NCI-H1105 treated with DMSO at 0.1 percent for 48 hours (cell line): ENCODE measurements around the gene CPTP.
A peak's percentile ranks its signal among the peaks of the same experiment; 100 is the strongest.
"Not testable (repeated sequence)": the region's sequence is repeated elsewhere in the genome, so short reads cannot be mapped to it uniquely, and the experiment has no call there.

Experiments
- DNase-seq: peaks from one replicate; lab custom pipeline; 2025; lab: John Stamatoyannopoulos, UW

Gene CPTP

DNA sequence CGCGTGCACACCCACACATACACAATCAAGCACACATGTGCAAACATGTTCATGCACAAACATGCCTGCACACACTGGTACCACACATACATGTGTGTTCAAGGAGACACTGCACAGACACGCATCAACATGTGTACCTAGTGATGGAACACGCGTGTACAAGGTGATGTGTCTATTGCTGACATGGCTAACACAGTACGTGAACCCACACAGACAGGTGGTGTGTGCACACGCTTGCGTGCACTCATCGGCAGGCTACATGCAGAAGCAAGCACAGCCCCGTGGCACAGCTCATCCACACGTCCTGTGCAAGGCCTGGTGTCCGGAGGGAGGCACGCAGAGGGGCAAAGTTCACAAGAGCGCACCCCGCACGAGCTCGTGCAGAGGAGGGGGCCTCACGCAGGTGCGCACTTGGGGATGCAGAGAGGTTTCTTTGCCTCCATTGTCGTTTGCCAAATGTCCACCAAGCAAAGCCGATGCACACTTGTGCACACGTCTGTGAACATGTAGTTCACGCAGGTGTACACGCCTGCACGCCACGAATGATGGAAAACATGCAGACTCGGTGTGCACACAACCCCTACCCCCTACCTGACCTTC, 17.8 kb upstream of the CPTP start:
- DNase-seq: no peak

DNA sequence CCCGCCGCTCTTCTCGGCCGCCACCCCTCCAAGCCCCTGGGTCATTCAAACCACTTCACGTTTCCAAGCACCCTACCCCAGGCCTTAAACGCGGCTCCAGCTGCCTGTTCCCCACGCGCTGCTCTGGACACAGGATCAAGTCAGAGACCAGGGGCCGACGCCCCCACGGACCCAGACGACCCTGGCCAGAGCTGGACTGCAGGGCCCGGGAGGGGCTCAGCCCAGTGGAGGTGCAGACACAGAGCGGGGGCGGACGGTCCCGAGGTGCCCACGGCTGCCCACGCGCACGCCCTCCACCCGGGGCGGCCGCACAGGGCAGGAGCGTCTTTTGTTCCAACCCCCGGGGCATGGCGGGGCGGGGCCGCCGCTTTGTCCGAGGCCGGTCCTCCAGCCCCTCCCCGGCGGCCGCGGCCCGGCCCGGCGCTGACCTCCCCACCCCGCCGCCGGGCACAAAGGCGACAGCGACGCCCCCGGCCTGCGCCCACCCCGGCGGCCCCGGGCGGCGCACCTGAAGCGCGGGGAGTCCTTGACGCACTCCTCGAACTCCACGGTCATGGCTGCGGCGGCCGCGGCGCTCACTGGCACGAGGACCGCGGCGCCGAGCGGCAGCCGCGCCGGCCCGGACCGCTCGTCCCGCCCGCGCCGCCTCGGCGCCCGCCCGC, 17.2 kb upstream of the CPTP start:
- no peak for DNase-seq

DNA sequence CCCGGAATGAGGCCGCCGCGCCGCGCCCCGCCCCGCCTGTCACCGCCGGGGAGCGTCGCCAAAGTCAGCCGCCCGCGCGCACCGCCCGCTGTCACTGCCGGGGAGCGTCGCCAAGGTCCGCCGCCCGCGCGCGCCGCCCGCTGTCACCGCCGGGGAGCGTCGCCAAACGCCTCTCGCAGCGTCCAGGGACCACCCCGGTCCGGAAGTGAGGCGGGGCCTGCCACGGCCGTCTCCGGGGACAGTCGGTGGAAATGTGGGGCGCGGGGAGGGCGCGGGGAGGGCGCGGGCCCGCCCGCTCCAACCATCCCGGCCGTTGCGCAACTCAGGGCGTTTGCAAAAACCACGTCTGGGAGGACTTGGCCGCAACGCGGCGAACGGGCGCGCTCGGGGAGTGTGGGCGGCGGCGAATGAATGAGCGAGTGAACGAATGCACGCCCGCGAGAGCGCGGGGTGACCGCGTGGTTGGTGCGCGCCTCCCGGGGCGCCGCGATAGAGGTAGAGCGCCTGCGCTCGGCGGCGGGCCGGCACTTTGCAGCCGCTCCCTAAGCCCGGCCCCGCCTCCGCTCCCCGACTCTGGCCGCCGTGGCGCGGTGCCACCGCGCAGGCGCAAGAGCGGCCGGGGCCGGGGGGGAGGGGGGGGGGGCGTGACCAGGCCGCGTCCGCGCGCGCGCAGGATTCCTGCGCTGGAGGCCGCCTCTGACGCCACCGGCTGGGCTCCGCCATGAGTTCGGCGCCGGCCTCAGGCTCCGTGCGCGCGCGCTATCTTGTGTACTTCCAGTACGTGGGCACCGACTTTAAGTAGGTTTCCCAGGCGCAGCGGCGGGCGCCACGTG, 16.5 kb upstream of the CPTP start, which contains the start of the genes ACAP3 and PUSL1:
Gene ACAP3 (minus strand): TSS at position 8 of the 833 bp plus-strand sequence. CDS start 115 bp downstream, outside the sequence.
Gene PUSL1 (plus strand): TSS at position 675 of the 833 bp plus-strand sequence. CDS start 47 bp downstream, at position 722.
- peak; percentile 82 for DNase-seq

DNA sequence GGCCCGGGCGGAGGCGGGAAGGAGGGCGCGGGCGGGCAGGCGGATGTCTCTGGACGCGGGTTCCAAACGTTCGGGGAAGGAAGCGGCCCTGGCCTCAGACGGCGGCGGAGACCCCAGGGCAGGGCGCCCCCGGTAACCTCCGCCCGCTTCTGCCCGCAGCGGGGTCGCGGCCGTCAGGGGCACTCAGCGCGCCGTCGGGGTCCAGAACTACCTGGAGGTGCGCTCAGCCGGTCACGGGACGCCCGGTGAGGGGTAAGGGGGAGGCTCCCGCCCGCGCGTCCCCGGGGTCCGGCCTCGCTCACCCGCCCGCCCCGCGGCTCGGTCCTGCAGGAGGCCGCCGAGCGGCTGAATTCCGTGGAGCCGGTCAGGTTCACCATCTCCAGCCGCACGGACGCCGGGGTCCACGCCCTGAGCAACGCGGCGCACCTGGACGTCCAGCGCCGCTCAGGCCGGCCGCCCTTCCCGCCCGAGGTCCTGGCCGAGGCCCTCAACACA, 15.8 kb upstream of the CPTP start:
- DNase-seq: no peak

DNA sequence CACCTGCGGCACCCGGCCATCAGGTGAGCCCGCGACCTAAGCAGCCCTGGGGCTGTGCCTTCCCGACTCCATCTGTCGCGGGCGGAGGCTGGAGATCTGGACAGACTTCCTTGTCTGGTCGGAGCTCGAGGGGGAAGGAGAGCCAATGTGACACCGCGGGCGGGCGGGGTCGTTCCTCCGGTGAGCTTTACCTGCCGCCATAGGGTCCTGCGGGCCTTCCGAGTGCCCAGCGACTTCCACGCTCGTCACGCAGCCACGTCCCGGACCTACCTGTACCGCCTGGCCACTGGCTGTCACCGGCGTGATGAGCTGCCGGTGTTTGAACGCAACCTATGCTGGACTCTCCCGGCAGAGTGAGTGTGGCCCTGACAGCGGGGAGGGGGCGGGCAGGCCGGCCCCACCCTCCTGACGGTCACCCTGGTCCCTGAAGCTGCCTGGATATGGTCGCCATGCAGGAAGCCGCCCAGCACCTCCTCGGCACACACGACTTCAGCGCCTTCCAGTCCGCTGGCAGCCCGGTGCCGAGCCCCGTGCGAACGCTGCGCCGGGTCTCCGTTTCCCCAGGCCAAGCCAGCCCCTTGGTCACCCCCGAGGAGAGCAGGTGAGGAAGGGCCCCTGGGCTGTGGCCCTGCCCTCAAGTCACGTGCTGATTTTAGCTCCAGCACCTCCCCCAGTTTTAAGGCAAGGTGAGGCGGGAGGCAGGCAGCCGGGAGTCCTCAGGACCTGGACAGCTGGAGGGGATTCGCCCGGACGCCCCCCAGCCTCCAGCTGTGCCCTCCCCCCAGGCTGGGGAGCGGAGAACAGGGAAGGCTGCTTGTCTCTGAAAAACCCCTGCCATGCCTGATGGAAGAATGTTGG, 15.1 kb upstream of the CPTP start:
- DNase-seq: peak; percentile 17

DNA sequence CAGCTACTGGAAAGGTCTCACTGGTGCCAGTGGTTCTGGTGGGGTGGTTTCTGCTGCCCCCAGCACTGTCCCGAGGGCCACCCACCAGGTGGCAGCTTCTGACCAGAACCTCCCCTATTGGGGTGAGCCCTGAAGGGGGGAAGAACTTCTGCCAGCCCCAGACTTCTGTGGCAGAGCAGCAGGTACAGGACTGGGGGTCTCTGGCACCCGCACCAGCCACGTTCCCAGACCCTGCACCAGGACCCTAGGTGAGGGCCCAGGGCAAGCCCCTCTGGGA, 14.6 kb upstream of the CPTP start:
- DNase-seq: no peak

DNA sequence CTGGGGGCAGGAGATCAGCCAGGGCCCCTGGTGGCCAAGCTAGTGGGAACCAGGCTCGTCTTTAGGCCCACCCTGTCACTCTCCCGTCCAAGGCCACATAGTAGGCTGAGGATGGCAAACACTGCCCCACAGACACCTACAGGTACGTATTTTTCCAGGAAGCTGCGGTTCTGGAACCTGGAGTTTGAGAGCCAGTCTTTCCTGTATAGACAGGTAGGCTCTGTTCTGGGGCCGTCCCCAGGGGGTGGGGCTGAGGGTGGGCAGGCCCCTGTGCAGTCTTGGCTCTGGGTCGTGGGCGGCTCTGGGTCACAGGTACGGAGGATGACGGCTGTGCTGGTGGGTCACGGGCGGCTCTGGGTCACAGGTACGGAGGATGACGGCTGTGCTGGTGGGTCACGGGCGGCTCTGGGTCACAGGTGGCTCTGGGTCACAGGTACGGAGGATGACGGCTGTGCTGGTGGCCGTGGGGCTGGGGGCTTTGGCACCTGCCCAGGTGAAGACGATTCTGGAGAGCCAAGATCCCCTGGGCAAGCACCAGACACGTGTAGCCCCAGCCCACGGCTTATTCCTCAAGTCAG, 14.0 kb upstream of the CPTP start:
- no peak for DNase-seq

DNA sequence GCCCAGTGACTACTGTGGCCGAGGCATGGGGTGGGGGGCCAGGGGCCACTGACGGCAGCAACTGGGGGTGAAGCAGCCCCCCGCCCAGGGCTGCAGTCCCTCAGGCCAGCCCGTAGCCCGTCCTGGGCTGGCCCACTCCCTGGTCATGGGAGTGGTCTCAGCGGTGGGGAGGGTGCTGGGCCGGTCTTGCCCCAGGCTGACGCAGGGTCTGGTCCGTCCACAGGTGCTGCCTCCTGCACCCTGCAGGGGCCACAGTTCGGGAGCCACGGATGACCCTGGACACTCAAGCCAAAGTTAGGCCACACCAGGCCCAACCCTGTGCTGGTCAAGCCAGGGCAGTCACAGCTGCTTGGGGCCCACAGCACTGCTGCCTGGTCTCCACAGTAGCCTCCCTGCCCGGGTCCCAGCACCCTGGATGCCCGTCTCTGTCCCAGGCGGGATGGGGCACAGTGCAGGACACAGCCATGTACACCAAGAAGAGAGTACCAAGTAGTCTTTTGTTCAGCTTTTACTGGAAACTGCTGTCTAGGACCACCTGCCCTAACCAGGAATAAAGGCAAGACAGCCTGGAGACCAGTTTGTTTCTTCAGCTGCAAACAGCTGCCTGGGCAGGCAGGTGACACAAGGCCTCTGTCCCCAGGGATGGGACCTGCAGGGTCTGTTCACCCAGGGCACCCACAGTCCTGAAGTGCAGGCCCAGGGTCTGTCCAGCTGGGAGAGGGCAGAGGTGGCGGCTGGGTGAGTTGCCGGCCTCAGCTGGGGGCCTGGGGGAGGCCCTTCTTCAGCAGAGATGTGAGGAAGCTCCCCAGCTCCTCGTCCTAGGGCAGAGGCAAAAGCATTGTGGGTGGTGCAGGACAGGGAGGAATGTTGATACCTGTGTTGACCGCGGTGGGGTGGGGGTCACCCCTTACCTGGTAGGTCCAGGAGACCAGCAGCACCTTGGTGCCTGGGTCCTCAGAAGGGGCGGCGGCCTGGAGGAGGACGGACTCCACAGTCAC, 13.2 kb upstream of the CPTP start:
- DNase-seq: no peak

DNA sequence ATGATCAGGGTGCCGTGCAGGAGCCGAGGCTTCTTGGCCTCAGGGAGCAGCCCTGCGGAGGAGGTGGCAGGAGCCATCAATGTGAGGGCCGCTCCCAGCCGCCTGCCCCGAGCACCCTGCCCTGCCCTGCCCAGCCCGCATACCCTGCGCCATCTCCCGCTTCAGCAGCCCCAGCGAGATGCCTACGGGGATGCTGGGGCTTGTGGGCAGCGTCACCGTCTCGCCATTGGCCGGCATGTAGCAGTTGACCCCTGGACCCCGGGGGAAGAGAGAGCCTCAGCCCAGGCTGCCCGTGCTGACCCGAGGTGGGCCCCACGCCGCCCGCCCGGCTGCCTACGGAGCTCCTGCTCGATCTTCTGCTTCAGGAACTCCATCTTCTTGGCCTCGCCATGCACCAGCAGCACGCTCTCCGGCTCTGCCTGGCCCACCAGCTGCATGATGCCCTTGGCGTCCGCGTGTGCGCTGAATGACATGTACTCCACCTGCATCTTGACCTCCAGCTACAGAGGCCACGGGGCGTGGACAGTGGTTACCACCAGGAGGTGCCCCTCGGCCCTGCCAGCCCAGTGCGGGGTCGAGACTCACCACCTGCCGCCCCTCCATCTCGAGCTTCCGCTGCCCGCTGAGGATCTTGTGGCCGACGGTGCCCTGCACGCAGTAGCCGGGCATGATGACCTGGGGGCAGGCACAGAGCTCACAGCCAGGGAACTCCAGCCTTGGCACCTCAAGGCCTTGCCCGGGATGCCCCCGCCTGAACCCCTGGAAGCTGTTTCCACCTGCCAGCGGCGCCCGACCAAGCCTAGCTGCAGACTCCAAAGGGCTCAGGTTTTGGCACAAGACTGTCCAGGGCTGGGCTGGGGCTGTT, 11.9 kb upstream of the CPTP start:
- no peak for DNase-seq

DNA sequence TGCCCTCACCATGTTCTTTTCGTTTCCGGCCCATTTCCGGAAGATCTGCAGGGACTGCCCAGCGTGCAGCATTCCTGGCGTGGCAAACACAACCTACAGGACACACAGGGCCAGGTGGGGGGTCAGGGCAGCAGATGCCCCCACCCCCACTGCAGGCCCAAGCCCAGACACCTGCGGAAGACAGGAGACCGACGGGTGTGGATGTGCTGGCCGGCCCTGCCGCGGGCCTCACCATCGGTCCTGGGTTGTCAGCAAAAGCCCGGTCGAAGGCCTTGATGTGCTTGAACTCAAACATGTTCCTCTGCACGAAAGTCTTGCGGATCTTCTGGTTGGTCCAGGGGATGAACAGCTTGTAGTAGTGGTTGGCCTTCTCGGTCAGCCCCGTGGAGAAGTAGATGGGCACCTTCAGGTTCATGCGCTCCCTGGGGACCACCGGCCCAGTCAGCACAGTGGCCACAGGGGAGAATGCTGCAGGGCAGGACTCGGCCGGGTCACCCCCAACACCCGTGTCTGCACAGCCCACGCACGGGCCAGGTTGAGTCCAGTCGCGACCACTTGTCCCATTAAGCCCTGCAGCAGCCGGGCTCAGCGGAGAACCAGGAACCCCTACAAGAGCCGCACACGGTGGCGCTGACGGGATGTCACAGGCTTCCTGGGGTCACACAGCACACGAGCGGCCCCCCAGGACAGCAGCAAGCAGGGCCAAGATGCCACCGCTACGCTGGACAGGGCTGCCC, 10.9 kb upstream of the CPTP start:
- DNase-seq: no peak

DNA sequence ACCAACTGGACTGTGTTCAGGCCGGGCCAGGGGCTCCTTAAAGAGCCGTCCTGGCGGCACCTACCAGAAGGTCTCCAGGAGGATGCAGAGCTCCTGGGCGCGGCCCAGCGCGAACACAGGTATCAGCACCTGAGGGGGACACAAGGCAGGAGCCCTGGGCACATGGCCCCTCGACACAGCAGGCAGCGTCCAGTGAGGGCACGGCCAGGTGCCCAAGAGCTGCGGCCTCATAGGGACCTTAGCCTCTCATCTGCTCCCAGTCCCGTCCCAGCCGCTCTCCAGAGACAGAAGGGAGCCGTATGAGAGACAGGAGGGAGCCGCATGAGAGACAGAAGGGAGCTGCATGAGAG, 10.4 kb upstream of the CPTP start:
- no peak for DNase-seq

DNA sequence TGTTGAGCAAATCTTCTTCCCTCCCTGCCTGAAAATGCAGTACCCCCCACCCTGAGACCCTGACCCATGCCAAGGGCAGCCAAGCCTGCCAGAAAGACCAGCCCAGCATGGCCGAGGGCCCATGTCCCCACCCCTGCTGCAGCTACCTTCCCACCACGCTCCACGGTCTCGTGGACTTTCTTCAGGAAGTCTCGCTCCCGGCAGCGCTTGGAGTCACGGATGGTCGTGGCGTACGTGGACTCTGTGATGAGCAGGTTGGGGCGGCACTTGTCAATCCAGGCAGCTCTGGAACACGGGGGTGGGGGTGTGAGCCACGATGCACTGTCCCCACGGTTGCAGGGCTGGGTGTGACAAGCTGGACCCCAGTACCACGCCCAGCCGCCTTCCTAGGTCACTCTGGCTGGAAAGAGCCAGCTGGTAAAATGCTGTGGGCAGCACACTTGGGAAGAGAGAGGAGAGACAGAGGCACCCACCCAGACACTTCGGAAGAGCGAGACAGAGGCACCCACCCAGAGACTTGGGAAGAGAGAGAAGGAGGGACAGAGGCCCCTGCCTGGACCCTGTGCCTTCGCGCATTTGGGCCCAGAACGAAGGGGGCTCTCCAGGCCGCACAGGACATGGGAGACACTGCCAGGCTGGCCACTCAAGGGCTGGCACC, 9.8 kb upstream of the CPTP start:
- no peak for DNase-seq

DNA sequence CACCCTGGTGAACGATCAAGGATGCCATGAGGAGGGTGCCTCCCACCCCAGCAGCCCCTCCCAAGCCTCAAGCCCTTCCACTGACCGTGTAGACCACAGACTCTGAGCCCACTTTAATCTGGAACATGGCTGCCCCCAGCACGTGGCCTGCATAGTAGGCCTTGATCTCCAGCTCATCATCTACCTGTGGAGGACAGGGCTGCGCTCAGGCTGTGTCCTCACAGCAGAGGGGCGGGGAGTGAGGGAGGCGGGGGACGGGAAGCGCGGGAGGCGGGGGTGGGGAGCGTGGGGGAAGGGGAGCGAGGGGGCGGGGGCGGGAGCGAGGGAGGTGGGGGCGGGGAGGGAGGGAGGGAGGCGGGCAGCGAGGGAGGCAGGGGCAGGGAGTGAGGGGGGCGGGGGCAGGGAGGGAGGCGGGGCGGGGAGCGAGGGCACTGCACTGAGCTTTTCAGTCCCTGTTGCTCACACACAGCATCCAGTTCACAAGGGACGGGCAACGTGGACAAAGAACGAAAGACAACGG, 9.1 kb upstream of the CPTP start:
- no peak for DNase-seq

DNA sequence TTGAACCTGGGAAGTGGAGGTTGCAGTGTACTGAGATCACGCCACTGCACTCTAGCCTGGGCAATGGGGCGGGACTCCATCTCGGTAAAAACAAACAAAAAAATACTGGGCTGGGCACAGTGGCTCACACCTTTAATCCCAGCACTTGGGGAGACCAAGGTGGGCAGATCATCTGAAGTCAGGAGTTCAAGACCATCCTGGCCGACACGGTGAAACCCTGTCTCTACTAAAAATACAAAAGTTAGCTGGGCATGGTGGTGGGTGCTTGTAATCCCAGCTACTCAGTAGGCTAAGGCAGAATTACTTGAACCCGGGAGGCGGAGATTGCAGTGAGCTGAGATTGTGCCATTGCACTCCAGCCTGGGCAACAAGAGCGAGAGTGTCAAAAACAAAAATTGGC, 8.4 kb upstream of the CPTP start:
- DNase-seq: not testable (repeated sequence)

DNA sequence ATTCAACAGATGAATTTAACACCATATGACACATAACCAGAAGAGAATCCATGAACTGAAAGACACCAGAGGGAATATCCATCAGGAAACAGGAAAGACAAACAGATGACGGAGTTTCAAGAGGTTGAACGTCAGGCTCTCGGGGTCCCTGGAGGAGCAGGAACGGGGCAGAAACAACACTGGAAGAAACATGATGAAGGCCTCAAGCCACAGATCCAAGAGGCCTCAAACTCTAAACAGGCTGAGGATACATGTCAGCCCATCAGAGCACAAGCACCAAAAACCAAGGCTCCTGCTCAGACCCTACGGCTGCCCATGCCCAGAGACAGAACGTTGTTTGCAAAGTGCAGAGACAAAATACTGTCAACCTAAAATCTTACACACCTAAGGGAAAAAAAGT, 7.2 kb upstream of the CPTP start:
- no peak for DNase-seq

DNA sequence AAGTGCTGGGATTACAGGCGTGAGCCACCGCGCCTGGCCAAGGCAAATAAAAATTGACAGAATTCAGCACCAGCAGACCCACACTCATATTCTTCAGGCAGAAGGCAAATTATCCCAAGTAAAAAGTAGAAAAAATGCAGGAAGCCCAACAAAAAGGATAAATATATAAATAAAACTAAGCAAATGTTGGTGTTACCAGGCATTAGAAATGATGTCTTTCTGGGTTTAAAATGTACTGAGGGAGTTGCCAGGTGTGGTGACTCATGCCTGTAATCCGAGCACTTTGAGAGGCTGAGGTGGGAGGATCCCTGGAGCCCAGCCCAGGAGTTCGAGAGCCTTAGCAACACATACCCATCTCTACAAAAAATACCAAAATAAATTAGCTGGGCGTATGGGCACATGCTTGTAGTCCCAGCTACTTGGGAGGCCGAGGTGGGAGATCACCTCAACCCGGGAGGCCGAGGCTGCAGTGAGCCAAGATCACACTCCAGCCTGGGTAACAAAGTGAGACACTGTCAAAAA, 6.4 kb upstream of the CPTP start:
- DNase-seq: peak; percentile 66

DNA sequence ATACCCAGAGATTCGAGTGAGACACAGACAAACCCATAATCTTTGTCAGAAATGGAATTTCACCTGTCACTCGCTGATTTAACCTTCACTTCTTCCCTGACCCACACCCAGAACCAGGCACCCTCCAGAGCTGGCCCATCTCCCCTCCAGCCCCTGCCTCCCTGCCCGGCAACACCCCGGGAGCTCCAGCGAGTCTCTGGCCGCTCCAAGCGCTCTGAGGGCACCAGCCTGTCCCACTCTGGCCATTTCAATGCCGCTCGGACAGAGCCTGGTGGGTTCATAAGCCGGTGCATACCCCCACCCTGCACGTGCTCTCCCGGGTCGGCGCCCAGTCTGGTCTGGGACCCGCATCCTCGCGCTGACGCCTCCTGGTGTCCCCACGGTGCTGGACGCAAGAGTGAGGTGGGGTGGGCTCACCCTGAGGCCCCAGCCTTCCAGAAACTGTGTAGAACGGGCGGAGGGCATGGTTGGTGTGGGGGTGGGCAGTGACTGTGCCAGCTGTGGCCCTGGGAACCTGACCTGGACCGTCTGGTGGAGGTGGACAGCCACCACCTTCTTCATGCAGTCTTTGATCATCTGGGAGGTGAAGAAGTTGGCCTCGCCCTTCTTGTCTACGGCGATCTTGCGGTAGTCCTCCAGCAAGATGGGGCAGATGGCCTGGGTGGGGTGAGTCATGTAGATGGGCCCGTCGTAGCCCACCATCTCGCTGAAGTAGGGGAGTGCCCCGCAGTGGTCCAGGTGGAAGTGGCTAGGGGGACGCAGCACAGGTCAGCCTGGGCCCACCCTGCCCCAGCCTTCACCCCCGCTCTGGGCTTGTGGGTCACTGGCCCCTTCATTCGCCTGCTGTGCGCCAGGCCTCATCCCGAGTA, 5.6 kb upstream of the CPTP start:
- no peak for DNase-seq
